H9 (cell line): ENCODE results near the gene FAM228A. TPM values are rescaled to one million over a fixed set of nuclear protein-coding genes. Genes with fewer than 3 reads are reported as not detected.

Source experiments
- DNase-seq: peaks from one replicate; pipeline ENCODE4 v3.0.0-alpha.2; 2017
- H2AFZ ChIP-seq: one replicate; pipeline ENCODE4 v1.6.1; 2013; ENCODE audit warnings: mild to moderate bottlenecking, low read length, control low read depth, moderate library complexity
- H2AK5ac ChIP-seq: 2 replicates; pipeline ENCODE4 v1.6.1; 2013; ENCODE audit warnings: low read length, control low read depth, mixed read lengths; ENCODE audit not compliant: insufficient read length
- H2BK120ac ChIP-seq: one replicate; pipeline ENCODE4 v1.6.1; 2013; ENCODE audit warnings: low read depth, mild to moderate bottlenecking, low read length, control low read depth, inconsistent platforms; ENCODE audit not compliant: poor library complexity, severe bottlenecking
- H2BK12ac ChIP-seq: 2 replicates; pipeline ENCODE4 v1.6.1; 2013; ENCODE audit warnings: low read length, control low read depth, mixed read lengths, low read depth; ENCODE audit not compliant: insufficient read length
- H2BK15ac ChIP-seq: 2 replicates; pipeline ENCODE4 v1.6.1; 2013; ENCODE audit warnings: low read depth, low read length, control low read depth
- H2BK20ac ChIP-seq: one replicate; pipeline ENCODE4 v1.6.1; 2013; ENCODE audit warnings: low read depth, mild to moderate bottlenecking, low read length, control low read depth, inconsistent platforms; ENCODE audit not compliant: poor library complexity, severe bottlenecking
- H2BK5ac ChIP-seq: 2 replicates; pipeline ENCODE4 v1.6.1; 2013; ENCODE audit warnings: low read length, control low read depth, mixed read lengths; ENCODE audit not compliant: insufficient read length
- H3K14ac ChIP-seq: 2 replicates; pipeline ENCODE4 v1.6.1; 2013; ENCODE audit warnings: low read length, control low read depth; ENCODE audit not compliant: insufficient read depth
- H3K18ac ChIP-seq: 2 replicates; pipeline ENCODE4 v1.6.1; 2013; ENCODE audit warnings: low read depth, mild to moderate bottlenecking, mixed read lengths, low read length, control low read depth; ENCODE audit not compliant: insufficient read length
- H3K23ac ChIP-seq: 2 replicates; pipeline ENCODE4 v1.6.1; 2013; ENCODE audit warnings: low read length, control low read depth, mixed read lengths, low read depth; ENCODE audit not compliant: insufficient read length
- H3K23me2 ChIP-seq: 2 replicates; pipeline ENCODE4 v1.6.1; 2013; ENCODE audit warnings: low read depth, mild to moderate bottlenecking, mixed read lengths, low read length, control low read depth; ENCODE audit not compliant: insufficient read length, poor library complexity, severe bottlenecking
- H3K27ac ChIP-seq: 2 replicates; pipeline ENCODE4 v1.5.1; 2013; ENCODE audit warnings: low read length, control low read depth, mixed read lengths, low read depth; ENCODE audit not compliant: insufficient read length
- H3K27me3 ChIP-seq: 2 replicates; pipeline ENCODE4 v1.6.1; 2013; ENCODE audit warnings: low read length, control low read depth, inconsistent platforms; ENCODE audit not compliant: insufficient read depth
- H3K4ac ChIP-seq: 2 replicates; pipeline ENCODE4 v1.6.1; 2013; ENCODE audit warnings: low read depth, mild to moderate bottlenecking, control low read depth, inconsistent platforms, low read length, moderate library complexity
- H3K4me1 ChIP-seq: 2 replicates; pipeline ENCODE4 v1.6.1; 2013; ENCODE audit warnings: low read length, control low read depth, inconsistent platforms; ENCODE audit not compliant: insufficient read depth
- H3K4me2 ChIP-seq: 2 replicates; pipeline ENCODE4 v1.6.1; 2013; ENCODE audit warnings: low read length, control low read depth, mixed read lengths; ENCODE audit not compliant: insufficient read length, insufficient read depth
- H3K56ac ChIP-seq: 2 replicates; pipeline ENCODE4 v1.6.1; 2013; ENCODE audit warnings: low read depth, mild to moderate bottlenecking, mixed read lengths, low read length, control low read depth; ENCODE audit not compliant: insufficient read length
- H3K79me1 ChIP-seq: 2 replicates; pipeline ENCODE4 v1.6.1; 2013; ENCODE audit warnings: low read depth, mild to moderate bottlenecking, moderate library complexity, low read length, control low read depth, inconsistent platforms; ENCODE audit not compliant: insufficient read depth, poor library complexity, severe bottlenecking
- H3K79me2 ChIP-seq: 2 replicates; pipeline ENCODE4 v1.6.1; 2013; ENCODE audit warnings: low read length, control low read depth, inconsistent platforms; ENCODE audit not compliant: insufficient read depth
- H3K9ac ChIP-seq: 2 replicates; pipeline ENCODE4 v1.6.1; 2013; ENCODE audit warnings: low read length, control low read depth, mixed read lengths; ENCODE audit not compliant: insufficient read length; ENCODE audit errors: extremely low read depth
- H3K9me3 ChIP-seq: one replicate; pipeline ENCODE4 v1.6.1; 2013; ENCODE audit warnings: low read depth, low read length, inconsistent platforms; ENCODE audit not compliant: control insufficient read depth
- H3T11ph ChIP-seq: one replicate; pipeline ENCODE4 v1.6.1; 2013; ENCODE audit warnings: mild to moderate bottlenecking, low read length, control low read depth, inconsistent platforms
- H4K20me1 ChIP-seq: one replicate; pipeline ENCODE4 v1.6.1; 2013; ENCODE audit not compliant: control insufficient read depth, insufficient read length, insufficient read depth
- H4K5ac ChIP-seq: 2 replicates; pipeline ENCODE4 v1.6.1; 2013; ENCODE audit warnings: low read depth, mild to moderate bottlenecking, mixed read lengths, low read length, control low read depth; ENCODE audit not compliant: insufficient read length
- H4K8ac ChIP-seq: replicated peaks from 2 replicates; pipeline ENCODE4 v1.6.1; 2013; ENCODE audit warnings: low read length, control low read depth, mixed read lengths, low read depth; ENCODE audit not compliant: insufficient read length
- H4K91ac ChIP-seq: 2 replicates; pipeline ENCODE4 v1.6.1; 2013; ENCODE audit warnings: low read depth, mild to moderate bottlenecking, moderate library complexity, mixed read lengths, low read length, control low read depth; ENCODE audit not compliant: insufficient read length
- H3K27ac Mint-ChIP-seq, 3 experiments: 2 replicates in 2 of 3; 3 replicates in 1 of 3; pipeline ENCODE4 v1.8.0; 2020 to 2021; ENCODE audit warnings: mixed read lengths in 3 of 3, mild to moderate bottlenecking in 1 of 3, moderate library complexity in 1 of 3
- H3K27me3 Mint-ChIP-seq: 2 replicates; pipeline ENCODE4 v1.8.0; 2021; ENCODE audit warnings: low read depth, mild to moderate bottlenecking, moderate library complexity, mixed read lengths
- H3K36me3 Mint-ChIP-seq, 3 experiments: 2 replicates in 2 of 3; 3 replicates in 1 of 3; pipeline ENCODE4 v1.8.0; 2020 to 2021; ENCODE audit warnings: low read depth in 3 of 3, mixed read lengths in 3 of 3; ENCODE audit not compliant: insufficient read depth in 1 of 3
- H3K4me1 Mint-ChIP-seq, 2 experiments: 2 replicates each; pipeline ENCODE4 v1.8.0; 2020; ENCODE audit warnings: mixed read lengths in 2 of 2
- H3K4me3 Mint-ChIP-seq, 2 experiments: 2 replicates in 1 of 2; 3 replicates in 1 of 2; pipeline ENCODE4 v1.8.0; 2020 to 2021; ENCODE audit warnings: mild to moderate bottlenecking in 2 of 2, mixed read lengths in 2 of 2, moderate library complexity in 1 of 2
- H3K9me3 Mint-ChIP-seq, 2 experiments: 2 replicates in 1 of 2; 3 replicates in 1 of 2; pipeline ENCODE4 v1.8.0; 2020; ENCODE audit warnings: mild to moderate bottlenecking in 2 of 2, mixed read lengths in 2 of 2, moderate library complexity in 1 of 2
- CTCF ChIP-seq: fragments of 200-600 bp; sonication (generic); conservative IDR thresholded peaks from 3 replicates; pipeline ENCODE4 v1.8.0; 2021; ENCODE audit warnings: antibody characterized with exemption, mild to moderate bottlenecking
- WGBS: extraction: QIAGEN DNeasy Blood & Tissue Kit; methylation state at CpG from one replicate; pipeline ENCODE4 v1.1.7; 2013; ENCODE audit warnings: missing lambda C conversion rate, low lambda C conversion rate, mixed read lengths; ENCODE audit not compliant: insufficient read length; ENCODE audit errors: extremely low coverage; 5-methylcytosine and 5-hydroxymethylcytosine counted together
- total RNA-seq: library from RNA; stranded (reverse); gene quantifications from 2 replicates; pipeline ENCODE4 v1.2.1, GENCODE V29; 2021

The FAM228A gene
- total RNA-seq, 1 experiment from 2014 or later = not detected

GRCh38 chr2:24211408-24211807, 36.6 kb downstream of the FAM228A start:
- no peaks in the 10 kb centered on the region for H3K27me3 ChIP-seq
- no peak overlapping the region for H4K5ac ChIP-seq
- Mint-ChIP-seq H3K27ac (no peak overlapping the region), H3K36me3 (peaks cover 0 to 8% (median 0%) of the 10 kb centered on the region in 3 experiments; a peak in 4 of 7 replicates), H3K4me3 (no peak overlapping the region), H3K4me1 (peaks cover 0 to 4% of the 10 kb centered on the region in 2 experiments; a peak in 2 of 4 replicates), H3K9me3 (no peaks in the 10 kb centered on the region; a peak in 1 of 5 replicates), H3K27me3 (no peaks in the 10 kb centered on the region; the same call in 1 of the 2 replicates)
- H4K91ac ChIP-seq = no peak overlapping the region
- H3K4me1 ChIP-seq = no peaks in the 10 kb centered on the region
- no peak overlapping the region for H3K4ac ChIP-seq
- no peak overlapping the region for H2BK120ac ChIP-seq
- no peak overlapping the region for H3K9ac ChIP-seq
- H3K4me2 ChIP-seq = no peak overlapping the region
- H4K8ac ChIP-seq = no peak overlapping the region
- no peak overlapping the region for H3K23ac ChIP-seq
- no peaks in the 10 kb centered on the region for H3K79me2 ChIP-seq
- H3K14ac ChIP-seq = no peak overlapping the region
- WGBS = no CpG with 5 or more reads among the region's 7 CpGs
- H2BK15ac ChIP-seq = no peak overlapping the region
- DNase-seq = no peak
- TF ChIP-seq CTCF = no peak
- H3K18ac ChIP-seq = no peak overlapping the region
- H3T11ph ChIP-seq = no peak overlapping the region
- H3K56ac ChIP-seq = no peak overlapping the region
- no peak overlapping the region for H2BK20ac ChIP-seq
- H2BK5ac ChIP-seq = no peak overlapping the region
- H2BK12ac ChIP-seq = no peak overlapping the region
- H3K9me3 ChIP-seq = no peaks in the 10 kb centered on the region
- H3K79me1 ChIP-seq = no peaks in the 10 kb centered on the region
- no peaks in the 10 kb centered on the region for H4K20me1 ChIP-seq
- no peak overlapping the region for H2AFZ ChIP-seq
- no peaks in the 10 kb centered on the region for H3K23me2 ChIP-seq
- no peak overlapping the region for H2AK5ac ChIP-seq
- no peak overlapping the region for H3K27ac ChIP-seq
